Endometrial microvascular endothelial cells (primary cell): ENCODE data around the gene PRKCQ. TPM values are rescaled to one million over a fixed set of nuclear protein-coding genes. Genes with fewer than 3 reads are reported as not detected.

Experiments
- in situ Hi-C: cut with HindIII; loops from 2 replicates; pipeline ENCODE4 v1.10.0; 2017; ENCODE audit warnings: low sequenced_read_pairs, low pct_unique_long_range_greater_than_20kb; ENCODE audit errors: inconsistent ontology term
- total RNA-seq: library from RNA; depleted of rRNA; stranded (reverse); fragments of >200 nt; gene quantifications from one replicate; pipeline ENCODE4 v1.2.3, GENCODE V29; 2015; ENCODE audit errors: inconsistent ontology term

The PRKCQ gene
- total RNA-seq, 1 donor from 2014 or later: 0.09 TPM

DNA sequence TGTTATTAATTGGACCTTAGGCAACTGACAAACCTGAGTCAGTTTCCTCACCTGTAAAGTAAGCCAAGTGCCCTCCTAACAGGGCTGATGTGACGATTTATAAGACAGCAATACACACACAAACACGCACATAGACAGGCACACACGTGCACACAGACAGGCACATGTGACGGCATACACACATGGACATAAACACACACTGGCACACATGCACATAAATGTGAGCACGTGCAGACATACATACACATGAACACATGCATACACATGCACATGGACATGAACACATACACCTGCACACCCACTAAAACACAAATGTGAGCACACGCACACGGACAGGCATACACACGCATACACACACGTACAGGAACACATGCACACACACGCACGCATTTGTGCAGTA, 148.9 kb downstream of the PRKCQ start:
- in situ Hi-C loops: no loop called here

DNA sequence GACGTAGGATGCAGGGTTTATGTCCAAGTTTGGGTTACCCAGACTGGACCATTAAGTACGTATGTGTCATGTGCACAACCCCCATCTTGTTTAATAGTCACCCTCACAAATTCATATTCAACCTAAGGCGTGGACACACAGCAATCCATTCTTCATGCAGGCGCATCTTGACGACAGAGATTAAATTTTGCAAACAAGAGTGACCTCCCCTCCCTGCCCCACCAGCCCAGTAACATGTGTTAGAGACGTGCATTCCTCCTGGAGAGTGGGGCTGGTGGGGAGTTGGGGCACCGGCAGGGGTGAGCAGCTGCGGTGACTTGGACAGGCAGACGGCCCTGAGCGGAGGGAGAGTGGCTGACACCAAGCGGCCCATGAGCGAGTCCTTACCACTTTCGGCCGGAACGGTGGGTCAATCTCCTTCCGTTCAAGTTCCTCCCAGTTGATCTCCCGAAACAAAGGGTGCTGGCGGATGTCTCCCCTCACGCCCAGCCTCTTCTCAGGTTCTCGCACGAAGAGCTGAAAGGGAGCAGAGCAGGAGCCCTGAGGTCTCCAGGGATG, 149.6 kb downstream of the PRKCQ start:
- in situ Hi-C loops: no loop called here

- in situ Hi-C loops: no loop called here
These were observed 152.6 kb downstream of the PRKCQ start for GRCh38 chr10:6427357-6427959.

DNA sequence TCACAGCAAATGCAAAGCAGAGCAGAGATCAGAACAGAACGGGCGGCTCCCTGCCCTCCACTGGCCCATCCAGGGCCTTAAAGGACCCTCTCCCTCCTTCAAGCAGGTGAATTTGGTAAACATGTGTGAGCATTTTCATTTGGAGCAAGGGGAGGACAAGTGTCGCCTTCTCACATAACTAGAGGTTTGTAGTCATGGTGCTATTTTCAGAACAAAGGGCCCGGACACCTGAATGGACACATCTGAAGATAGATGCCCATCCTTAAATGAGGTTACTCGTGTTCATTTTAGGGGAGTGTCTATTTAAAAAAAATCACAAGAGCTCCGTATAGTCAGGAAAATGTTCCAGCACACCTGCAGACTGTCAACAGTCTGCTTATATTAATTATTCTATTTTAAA, 153.8 kb downstream of the PRKCQ start:
- in situ Hi-C loops: no loop called here

DNA sequence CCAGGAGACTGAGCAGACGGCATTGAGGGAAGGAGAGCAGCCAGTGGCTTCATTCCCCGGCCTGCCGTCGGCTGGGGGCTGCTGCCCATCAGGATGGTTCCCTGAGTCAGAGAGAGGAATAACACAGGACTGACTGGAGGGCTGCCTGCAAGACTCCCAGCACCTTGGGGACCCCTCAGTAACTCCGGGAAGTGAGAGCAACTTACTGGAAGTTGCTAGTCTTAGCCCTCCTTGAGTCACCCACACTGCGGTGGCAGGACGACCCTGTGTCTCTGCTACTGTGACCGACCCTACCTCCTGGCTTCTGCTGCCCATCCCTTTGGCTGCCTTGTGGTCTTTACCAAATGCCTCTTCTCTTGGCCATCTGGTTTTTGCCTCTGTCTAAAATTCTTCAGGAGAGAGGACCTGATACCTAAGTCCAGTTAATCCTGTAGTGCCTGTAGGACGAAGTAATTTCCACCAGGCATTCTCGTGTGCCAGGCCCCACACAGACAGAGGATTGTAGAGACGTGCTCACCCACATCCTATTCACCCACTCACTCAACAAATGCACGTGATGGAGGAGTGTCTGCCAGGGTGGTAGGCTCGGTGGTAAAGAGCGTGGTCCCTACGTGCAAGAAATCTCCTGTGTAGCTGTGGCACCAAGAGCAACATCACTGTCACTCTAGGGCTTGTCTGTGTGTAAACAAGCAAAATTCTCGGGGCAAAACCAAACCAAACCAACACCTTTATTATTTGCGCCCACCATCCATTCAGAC, 156.5 kb downstream of the PRKCQ start:
- in situ Hi-C loops: no loop called here

DNA sequence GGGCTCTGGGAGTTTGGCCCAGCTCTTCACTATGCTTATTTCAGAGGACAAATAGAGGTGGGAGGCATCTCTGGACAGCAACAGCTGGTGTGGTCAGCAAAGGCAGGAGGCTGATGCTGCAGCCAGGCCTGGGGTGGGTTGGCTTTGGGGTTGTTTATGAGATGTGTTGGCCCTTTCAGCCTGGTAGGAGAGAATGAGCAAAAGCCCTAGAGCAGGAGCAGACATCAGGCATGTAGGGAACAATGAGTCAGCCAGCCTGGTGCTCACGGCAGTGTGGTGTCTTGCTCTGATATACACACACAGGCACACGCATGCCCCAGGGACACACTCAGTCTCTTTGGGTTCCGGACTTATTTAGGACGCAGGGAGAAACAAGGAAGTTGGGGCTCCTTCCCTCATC, 157.1 kb downstream of the PRKCQ start:
- in situ Hi-C loops: no loop called here

GRCh38 chr10:6418613-6419216, 161.4 kb downstream of the PRKCQ start:
- in situ Hi-C loops: no loop called here

GRCh38 chr10:6418167-6418566, 161.9 kb downstream of the PRKCQ start:
- in situ Hi-C loops: no loop called here

- in situ Hi-C loops: no loop called here
These were observed 163.1 kb downstream of the PRKCQ start for GRCh38 chr10:6416892-6417512.

DNA sequence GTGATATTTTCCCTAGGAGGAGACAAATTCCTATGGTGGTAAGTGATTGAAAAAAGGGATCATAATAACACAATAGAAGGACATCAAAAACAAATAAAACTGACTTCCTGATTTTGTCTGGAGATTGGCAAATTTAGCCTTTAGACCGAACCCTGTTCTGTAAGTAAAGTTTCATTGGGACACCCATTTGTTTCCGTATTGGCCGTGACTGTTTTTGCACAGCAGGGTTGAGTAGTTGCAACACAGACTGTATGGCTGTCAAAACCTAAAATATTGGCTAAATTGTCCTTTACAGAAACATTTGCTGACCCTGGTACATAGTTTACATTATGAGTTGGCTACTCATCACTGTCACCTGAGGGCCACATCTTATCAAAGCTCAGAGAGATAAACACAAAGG, 168.6 kb downstream of the PRKCQ start:
- in situ Hi-C loops: no loop called here

GRCh38 chr10:6410830-6411229, 169.2 kb downstream of the PRKCQ start:
- in situ Hi-C loops: no loop called here

GRCh38 chr10:6409971-6410643, 170.0 kb downstream of the PRKCQ start:
- in situ Hi-C loops: no loop called here

DNA sequence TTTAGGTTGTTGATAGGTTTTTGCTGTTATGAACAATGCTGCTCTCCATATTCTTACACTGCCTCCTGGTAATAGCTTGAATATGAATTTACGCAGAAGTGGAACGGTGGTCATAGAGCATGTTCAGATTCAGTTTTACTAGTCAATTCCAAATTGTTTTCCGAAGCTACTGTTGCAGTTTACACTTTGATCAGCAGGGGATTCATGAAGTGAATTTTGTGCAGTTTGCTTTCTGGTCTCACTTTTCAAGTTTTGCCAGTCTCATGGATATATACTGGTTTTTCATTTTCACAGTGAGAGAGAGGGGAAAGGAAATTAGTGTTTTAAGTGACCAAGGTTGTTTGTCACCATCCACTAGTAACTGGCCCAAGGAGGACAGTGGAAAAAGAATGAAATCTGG, 171.3 kb downstream of the PRKCQ start:
- in situ Hi-C loops: no loop called here

GRCh38 chr10:6407034-6407721, 172.9 kb downstream of the PRKCQ start:
- in situ Hi-C loops: no loop called here

DNA sequence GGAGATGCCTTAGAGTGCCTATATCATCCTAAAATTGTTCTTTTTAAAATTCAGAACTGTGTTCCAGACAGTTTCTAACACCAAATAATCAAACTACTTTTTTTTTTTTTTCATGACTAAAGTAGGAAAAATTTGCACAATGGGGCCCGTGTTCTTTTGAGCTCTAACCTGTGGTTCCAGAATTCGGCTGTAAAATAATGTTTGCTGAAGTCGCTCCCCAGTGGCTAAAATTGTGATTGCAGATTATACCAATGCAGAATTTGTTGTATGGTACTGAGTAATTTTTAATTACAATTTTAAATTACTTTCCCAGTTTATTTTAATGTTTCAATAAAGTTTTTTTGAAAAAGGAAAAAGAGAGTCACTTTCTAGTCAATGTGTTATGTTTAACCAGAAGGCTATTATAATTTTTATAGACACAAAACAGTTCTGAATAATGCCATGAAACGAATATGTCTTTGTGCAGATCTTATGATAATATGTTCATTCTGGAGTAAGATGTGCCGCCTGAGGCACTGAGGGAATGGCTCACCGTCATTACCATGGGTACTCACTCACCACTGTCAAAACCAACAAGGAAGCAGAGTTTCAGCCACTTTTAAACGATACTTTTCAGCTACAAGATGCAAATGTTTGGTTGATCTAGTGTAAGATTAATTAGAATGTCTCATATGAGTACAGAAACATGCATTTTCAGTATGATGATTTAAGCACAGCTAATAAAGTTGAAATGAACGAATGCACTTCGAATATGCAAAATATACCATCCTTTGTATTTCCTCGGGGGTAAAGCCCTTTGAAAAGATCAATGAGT, 173.6 kb downstream of the PRKCQ start:
- in situ Hi-C loops: no loop called here

DNA sequence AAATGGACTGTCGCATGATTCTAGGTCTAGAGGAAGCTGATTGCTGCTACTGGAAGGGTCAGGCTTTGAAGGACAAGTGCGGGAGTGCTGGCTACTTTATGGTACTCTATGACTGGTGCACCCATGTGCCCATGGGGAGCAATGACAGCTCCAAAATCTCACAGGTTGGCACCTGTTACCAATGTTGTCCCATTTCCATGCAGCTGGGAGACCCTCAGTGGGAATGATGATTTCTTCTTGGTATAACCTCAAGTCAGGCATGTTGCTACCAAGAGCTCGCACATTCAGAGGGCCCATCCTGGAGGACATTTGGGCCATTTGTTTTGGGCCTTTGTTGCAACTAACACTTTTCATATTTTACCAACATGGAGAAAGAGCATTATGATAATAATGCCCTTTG, 174.4 kb downstream of the PRKCQ start:
- in situ Hi-C loops: no loop called here

- in situ Hi-C loops: no loop called here
These were observed 175.7 kb downstream of the PRKCQ start for GRCh38 chr10:6404127-6405072.
